ENCODE data around the gene DNAH12.

DNAH12 gene

DNA sequence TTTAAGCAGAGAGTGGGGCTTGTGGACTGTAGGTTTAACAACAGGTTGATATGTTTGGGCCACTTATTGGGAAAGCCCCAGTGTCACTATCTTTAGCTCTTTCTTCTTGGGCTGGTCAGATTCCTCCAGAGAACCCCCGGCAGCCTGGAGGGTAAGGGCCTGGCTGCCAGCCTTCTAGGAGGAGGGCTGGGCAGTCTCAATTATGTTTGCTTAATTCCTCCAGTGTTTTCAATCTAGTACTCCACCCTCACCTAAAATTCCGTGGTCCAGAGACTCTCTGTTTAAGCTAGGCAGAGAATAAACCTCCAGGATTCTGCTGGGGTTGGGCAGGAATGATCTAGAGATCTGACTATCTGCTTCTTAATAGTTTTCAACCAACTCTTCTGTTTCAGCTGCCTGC, 256.9 kb downstream of the DNAH12 start:
- Histone ChIP-seq H4K20me1 (ENCODE audit: insufficient read depth, low read length) (no peaks in the 10 kb centered on the region), H3K4me1 (ENCODE audit: low read length) (no peaks in the 10 kb centered on the region), H3K4me2 (ENCODE audit: low read length) (no peak overlapping the region), H3K79me2 (ENCODE audit: low read length) (no peaks in the 10 kb centered on the region), H3K4me3 (ENCODE audit: low read length) (no peak overlapping the region), H2AFZ (ENCODE audit: low read depth, low read length) (no peak overlapping the region), H3K9me3 (ENCODE audit: insufficient read depth, low read length) (no peaks in the 10 kb centered on the region), H3K36me3 (replicated peaks; ENCODE audit: low read depth, low read length) (no peaks in the 10 kb centered on the region), H3K27me3 (ENCODE audit: low read depth, low read length) (0 out of 2 replicates have a peak, but pooled peaks cover 5% of the 10 kb centered on the region), H3K9ac (ENCODE audit: low read length) (no peak overlapping the region), H3K27ac (ENCODE audit: low read length) (no peak overlapping the region)
- TF ChIP-seq EZH2phosphoT487 (IDR thresholded peaks at IDR 0.05; ENCODE audit: low read depth): no peak
- TF ChIP-seq, protein P1, sequence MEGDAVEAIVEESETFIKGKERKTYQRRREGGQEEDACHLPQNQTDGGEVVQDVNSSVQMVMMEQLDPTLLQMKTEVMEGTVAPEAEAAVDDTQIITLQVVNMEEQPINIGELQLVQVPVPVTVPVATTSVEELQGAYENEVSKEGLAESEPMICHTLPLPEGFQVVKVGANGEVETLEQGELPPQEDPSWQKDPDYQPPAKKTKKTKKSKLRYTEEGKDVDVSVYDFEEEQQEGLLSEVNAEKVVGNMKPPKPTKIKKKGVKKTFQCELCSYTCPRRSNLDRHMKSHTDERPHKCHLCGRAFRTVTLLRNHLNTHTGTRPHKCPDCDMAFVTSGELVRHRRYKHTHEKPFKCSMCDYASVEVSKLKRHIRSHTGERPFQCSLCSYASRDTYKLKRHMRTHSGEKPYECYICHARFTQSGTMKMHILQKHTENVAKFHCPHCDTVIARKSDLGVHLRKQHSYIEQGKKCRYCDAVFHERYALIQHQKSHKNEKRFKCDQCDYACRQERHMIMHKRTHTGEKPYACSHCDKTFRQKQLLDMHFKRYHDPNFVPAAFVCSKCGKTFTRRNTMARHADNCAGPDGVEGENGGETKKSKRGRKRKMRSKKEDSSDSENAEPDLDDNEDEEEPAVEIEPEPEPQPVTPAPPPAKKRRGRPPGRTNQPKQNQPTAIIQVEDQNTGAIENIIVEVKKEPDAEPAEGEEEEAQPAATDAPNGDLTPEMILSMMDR (IDR thresholded peaks at IDR 0.05; ENCODE audit: low read depth, low read length): no peak

- Histone ChIP-seq H3K27me3 (ENCODE audit: low read depth, low read length) (no peaks in the 10 kb centered on the region), H3K27ac (ENCODE audit: low read length) (no peak overlapping the region), H2AFZ (ENCODE audit: low read depth, low read length) (no peak overlapping the region), H3K9me3 (ENCODE audit: insufficient read depth, low read length) (0 out of 2 replicates have a peak, but pooled peaks cover 4% of the 10 kb centered on the region), H3K79me2 (ENCODE audit: low read length) (no peaks in the 10 kb centered on the region), H3K4me3 (ENCODE audit: low read length) (no peak overlapping the region), H3K4me1 (ENCODE audit: low read length) (no peaks in the 10 kb centered on the region), H4K20me1 (ENCODE audit: insufficient read depth, low read length) (no peaks in the 10 kb centered on the region), H3K9ac (ENCODE audit: low read length) (no peak overlapping the region), H3K4me2 (ENCODE audit: low read length) (no peak overlapping the region), H3K36me3 (replicated peaks; ENCODE audit: low read depth, low read length) (peaks cover 10% of the 10 kb centered on the region)
- no peak for TF ChIP-seq EZH2phosphoT487 (IDR thresholded peaks at IDR 0.05; ENCODE audit: low read depth)
- TF ChIP-seq, protein P1 (IDR thresholded peaks at IDR 0.05; ENCODE audit: low read depth, low read length): no peak
Measured at GRCh38 chr3:57283334-57283733, 260.8 kb downstream of the DNAH12 start.

- Histone ChIP-seq H3K27ac (ENCODE audit: low read length) (no peak overlapping the region), H3K9ac (ENCODE audit: low read length) (no peak overlapping the region), H3K36me3 (replicated peaks; ENCODE audit: low read depth, low read length) (peaks cover 19% of the 10 kb centered on the region), H3K4me3 (ENCODE audit: low read length) (no peak overlapping the region), H3K79me2 (ENCODE audit: low read length) (no peaks in the 10 kb centered on the region), H2AFZ (ENCODE audit: low read depth, low read length) (no peak overlapping the region), H3K4me1 (ENCODE audit: low read length) (no peaks in the 10 kb centered on the region), H3K4me2 (ENCODE audit: low read length) (no peak overlapping the region), H3K9me3 (ENCODE audit: insufficient read depth, low read length) (0 out of 2 replicates have a peak, but pooled peaks cover 4% of the 10 kb centered on the region), H4K20me1 (ENCODE audit: insufficient read depth, low read length) (no peaks in the 10 kb centered on the region), H3K27me3 (ENCODE audit: low read depth, low read length) (no peaks in the 10 kb centered on the region)
- TF ChIP-seq, protein P1 (IDR thresholded peaks at IDR 0.05; ENCODE audit: low read depth, low read length): no peak
- no peak for TF ChIP-seq EZH2phosphoT487 (IDR thresholded peaks at IDR 0.05; ENCODE audit: low read depth)
Measured at GRCh38 chr3:57281715-57282114, 262.4 kb downstream of the DNAH12 start.

- Histone ChIP-seq H3K4me1 (ENCODE audit: low read length) (no peaks in the 10 kb centered on the region), H3K27me3 (ENCODE audit: low read depth, low read length) (no peaks in the 10 kb centered on the region), H3K36me3 (replicated peaks; ENCODE audit: low read depth, low read length) (peaks cover 20% of the 10 kb centered on the region), H4K20me1 (ENCODE audit: insufficient read depth, low read length) (no peaks in the 10 kb centered on the region), H3K9ac (ENCODE audit: low read length) (no peak overlapping the region), H3K79me2 (ENCODE audit: low read length) (no peaks in the 10 kb centered on the region), H3K27ac (ENCODE audit: low read length) (no peak overlapping the region), H3K9me3 (ENCODE audit: insufficient read depth, low read length) (0 out of 2 replicates have a peak, but pooled peaks cover 4% of the 10 kb centered on the region), H3K4me3 (ENCODE audit: low read length) (no peak overlapping the region), H2AFZ (ENCODE audit: low read depth, low read length) (no peak overlapping the region), H3K4me2 (ENCODE audit: low read length) (no peak overlapping the region)
- TF ChIP-seq EZH2phosphoT487 (IDR thresholded peaks at IDR 0.05; ENCODE audit: low read depth): no peak
Measured at GRCh38 chr3:57279685-57280084, 264.5 kb downstream of the DNAH12 start.
